Smooth muscle cell (in vitro differentiated cells): ENCODE results near the gene MRPL18. TPM values are rescaled to one million over a fixed set of nuclear protein-coding genes. Genes with fewer than 3 reads are reported as not detected.

Experiments
- DNase-seq: peaks from one replicate; lab custom pipeline; 2025; ENCODE audit not compliant: unreplicated experiment; lab: John Stamatoyannopoulos, UW
- H2AFZ ChIP-seq: fragments of 200-600 bp; sonication (generic); 2 replicates; pipeline ENCODE4 v1.6.0; 2016; ENCODE audit warnings: antibody characterized with exemption, low read depth, mild to moderate bottlenecking
- H3F3A ChIP-seq: fragments of 200-600 bp; sonication (generic); 2 replicates; pipeline ENCODE4 v1.6.0; 2017; ENCODE audit warnings: antibody characterized with exemption, low read depth
- H3K27ac ChIP-seq: fragments of 200-600 bp; sonication (generic); 2 replicates; pipeline ENCODE4 v1.5.1; 2016; ENCODE audit warnings: low read depth, mild to moderate bottlenecking
- H3K27me3 ChIP-seq: fragments of 200-600 bp; sonication (generic); 2 replicates; pipeline ENCODE4 v1.6.1; 2016; ENCODE audit warnings: low read depth, mild to moderate bottlenecking
- H3K36me3 ChIP-seq: fragments of 200-600 bp; sonication (generic); 2 replicates; pipeline ENCODE4 v1.5.1; 2016; ENCODE audit warnings: low read depth
- H3K4me1 ChIP-seq: fragments of 200-600 bp; sonication (generic); 2 replicates; pipeline ENCODE4 v1.5.1; 2016; ENCODE audit warnings: low read depth
- H3K4me2 ChIP-seq: fragments of 200-600 bp; sonication (generic); 2 replicates; pipeline ENCODE4 v1.6.0; 2016; ENCODE audit warnings: mild to moderate bottlenecking
- H3K4me3 ChIP-seq: fragments of 200-600 bp; sonication (generic); 2 replicates; pipeline ENCODE4 v1.5.1; 2016; ENCODE audit warnings: mild to moderate bottlenecking
- H3K79me2 ChIP-seq: fragments of 200-600 bp; sonication (generic); 2 replicates; pipeline ENCODE4 v1.6.0; 2016; ENCODE audit warnings: low read depth, mild to moderate bottlenecking
- H3K9ac ChIP-seq: fragments of 200-600 bp; sonication (generic); 2 replicates; pipeline ENCODE4 v1.6.0; 2016; ENCODE audit warnings: low read depth
- H3K9me3 ChIP-seq: fragments of 200-600 bp; sonication (generic); replicated peaks from 2 replicates; pipeline ENCODE4 v1.5.1; 2016; ENCODE audit warnings: low read depth
- H4K20me1 ChIP-seq: fragments of 200-600 bp; sonication (generic); 2 replicates; pipeline ENCODE4 v1.6.0; 2016; ENCODE audit warnings: low read depth
- CTCF ChIP-seq: fragments of 200-600 bp; sonication (generic); IDR thresholded peaks from 2 replicates; pipeline ENCODE4 v1.5.1; 2017; ENCODE audit warnings: borderline replicate concordance, mild to moderate bottlenecking, antibody characterized with exemption; ENCODE audit not compliant: insufficient read depth, poor library complexity, severe bottlenecking
- WGBS: methylation state at CpG from one replicate; pipeline ENCODE4 v1.1.7; 2016; ENCODE audit warnings: low lambda C conversion rate; 5-methylcytosine and 5-hydroxymethylcytosine counted together
- polyA plus RNA-seq: library from polyadenylated mRNA; unstranded; fragments of >200 nt; fragmentation: Nextera tagmentation; extraction: Ambion mirVana; gene quantifications from 2 replicates; pipeline ENCODE4 v1.2.1, GENCODE V29; 2016
- total RNA-seq: library from RNA; depleted of rRNA; stranded (reverse); fragments of >200 nt; gene quantifications from 2 replicates; pipeline ENCODE4 v1.2.3, GENCODE V29; 2014

Gene MRPL18
- total and polyA plus RNA-seq, 2 experiments from 2014 or later: 78.8 to 107 TPM

DNA sequence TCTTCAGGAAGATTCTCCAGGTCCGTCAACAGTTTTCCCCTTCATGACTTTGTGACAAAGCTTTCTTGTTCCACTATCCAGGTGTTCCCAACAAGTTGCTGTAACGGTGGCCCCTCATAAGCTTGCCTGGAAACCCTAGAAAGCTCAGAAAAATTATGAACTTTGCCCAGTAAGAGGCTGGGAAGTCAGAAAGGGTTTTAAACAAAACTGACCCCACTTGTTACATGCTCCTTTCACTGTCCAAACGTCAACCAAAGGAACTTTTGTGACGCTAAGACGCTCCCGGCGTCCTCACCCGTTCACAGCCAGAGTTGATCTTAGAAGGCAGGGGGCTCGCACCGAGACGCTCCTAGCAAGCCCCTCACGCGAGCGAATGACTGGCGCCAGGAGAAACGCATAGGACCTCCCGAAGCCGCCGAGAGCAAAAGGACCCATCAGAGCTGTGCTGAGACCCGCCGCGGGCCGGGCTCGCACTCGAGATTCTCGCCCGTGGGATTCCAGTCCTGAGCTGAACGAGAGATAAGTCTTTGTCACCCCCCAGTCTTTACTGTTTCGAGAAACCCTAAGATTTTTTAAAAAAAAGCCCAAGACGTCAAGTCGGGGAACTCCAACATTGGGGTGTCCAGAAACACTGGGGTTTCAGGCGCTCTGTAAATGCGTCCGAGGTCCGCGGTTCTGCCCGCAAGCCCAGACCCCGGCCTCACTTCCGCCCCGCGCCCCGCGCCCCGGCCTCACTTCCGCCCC, 29.0 kb upstream of the MRPL18 start:
- peak overlapping the region; percentile 92 for H3K4me2 ChIP-seq
- peak overlapping the region; percentile 44 for H2AFZ ChIP-seq
- H3K9ac ChIP-seq: peak overlapping the region; percentile 88
- H3K4me1 ChIP-seq: peaks cover 25% of the 10 kb centered on the region
- peaks cover 20% of the 10 kb centered on the region for H3K79me2 ChIP-seq
- no peaks in the 10 kb centered on the region for H4K20me1 ChIP-seq
- DNase-seq: peak; percentile 64
- peak overlapping the region; percentile 91 for H3K27ac ChIP-seq
- WGBS: 8% methylated on average over 34 of the region's 45 CpGs
- H3F3A ChIP-seq: peaks cover 27% of the 10 kb centered on the region
- H3K36me3 ChIP-seq: peaks cover 8% of the 10 kb centered on the region
- H3K27me3 ChIP-seq: no peaks in the 10 kb centered on the region
- TF ChIP-seq CTCF: no peak
- peak overlapping the region; percentile 85 for H3K4me3 ChIP-seq
- no peaks in the 10 kb centered on the region for H3K9me3 ChIP-seq

GRCh38 chr6:159761873-159762680, 28.2 kb upstream of the MRPL18 start, which contains the start of gene ACAT2:
Gene ACAT2 (plus strand): TSS chr6:159762045. CDS start chr6:159762088, 43 bp downstream.
- H3K27me3 ChIP-seq: no peaks in the 10 kb centered on the region
- peak within 1 kb of the TSS; percentile 92 for H3K4me2 ChIP-seq
- H3K79me2 ChIP-seq: peaks cover 20% of the 10 kb centered on the region
- H3F3A ChIP-seq: peaks cover 27% of the 10 kb centered on the region
- peaks cover 25% of the 10 kb centered on the region for H3K4me1 ChIP-seq
- DNase-seq: peak; percentile 87
- TF ChIP-seq CTCF: no peak
- H2AFZ ChIP-seq: peak within 1 kb of the TSS; percentile 44
- H3K36me3 ChIP-seq: peaks cover 13% of the 10 kb centered on the region
- H3K9ac ChIP-seq: peak within 1 kb of the TSS; percentile 88
- WGBS: under 1% methylated on average over 52 of the region's 76 CpGs
- H3K27ac ChIP-seq: peak within 1 kb of the TSS; percentile 91
- H3K4me3 ChIP-seq: peak within 1 kb of the TSS; percentile 85
- no peaks in the 10 kb centered on the region for H3K9me3 ChIP-seq
- no peaks in the 10 kb centered on the region for H4K20me1 ChIP-seq

DNA sequence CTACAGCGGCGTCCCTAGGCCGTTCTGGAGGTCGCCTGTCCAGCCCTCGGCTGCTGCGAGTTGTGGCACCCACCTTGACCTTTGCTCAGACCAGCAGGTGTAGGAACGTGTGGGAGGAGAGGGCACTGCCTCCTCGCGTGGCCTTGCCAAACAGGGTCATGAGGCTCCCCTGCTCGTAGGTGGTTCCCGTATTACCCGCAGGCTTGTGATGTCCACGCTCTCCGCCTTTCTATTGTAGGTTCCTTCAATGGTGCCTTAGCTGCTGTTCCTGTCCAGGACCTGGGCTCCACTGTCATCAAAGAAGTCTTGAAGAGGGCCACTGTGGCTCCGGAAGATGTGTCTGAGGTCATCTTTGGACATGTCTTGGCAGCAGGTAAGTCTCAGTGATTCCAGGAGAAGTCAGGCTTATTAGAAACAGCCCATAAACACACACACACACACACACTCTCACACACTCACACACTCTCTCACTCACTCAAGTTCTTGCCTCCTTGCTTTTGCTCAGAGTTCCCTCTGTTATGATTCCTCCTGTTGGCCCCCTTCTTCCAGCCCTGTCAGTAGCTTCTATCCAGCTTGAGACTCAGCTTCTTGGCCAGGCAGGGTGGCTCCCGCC, 27.5 kb upstream of the MRPL18 start:
- H3K4me3 ChIP-seq: peak overlapping the region; percentile 85
- H3K27me3 ChIP-seq: no peaks in the 10 kb centered on the region
- no peaks in the 10 kb centered on the region for H3K9me3 ChIP-seq
- no peaks in the 10 kb centered on the region for H4K20me1 ChIP-seq
- no peak for DNase-seq
- no peak for TF ChIP-seq CTCF
- H3K4me2 ChIP-seq: peak overlapping the region; percentile 92
- H3K27ac ChIP-seq: peak overlapping the region; percentile 91
- no peak overlapping the region for H2AFZ ChIP-seq
- 26% methylated on average over 16 of the region's 16 CpGs for WGBS
- peaks cover 25% of the 10 kb centered on the region for H3K4me1 ChIP-seq
- peaks cover 20% of the 10 kb centered on the region for H3K36me3 ChIP-seq
- peaks cover 20% of the 10 kb centered on the region for H3K79me2 ChIP-seq
- peak overlapping the region; percentile 51 for H3K9ac ChIP-seq
- peaks cover 27% of the 10 kb centered on the region for H3F3A ChIP-seq
